B cell (primary cell): ENCODE measurements around the gene AQP10. TPM values are rescaled to one million over a fixed set of nuclear protein-coding genes. Genes with fewer than 3 reads are reported as not detected.
"Not testable (repeated sequence)": the region's sequence is repeated elsewhere in the genome, so short reads cannot be mapped to it uniquely, and the experiment has no call there.

Experiments
- ATAC-seq: fragments of 200-7000 bp; cut with Tn5 transposase; one replicate; pipeline ENCODE4 v1.10.0; 2021; ENCODE audit warnings: low read depth, mild to moderate bottlenecking, moderate number of reproducible peaks, moderate library complexity
- CTCF ChIA-PET: fragments of 350-600 bp; sonication (Branson Sonifier 250); formaldehyde crosslinking; loops from one replicate; lab custom pipeline; 2021; ENCODE audit warnings: antibody characterized with exemption, inconsistent platforms; lab: Charles Lee
- POLR2A ChIA-PET: fragments of 350-600 bp; sonication (Branson Sonifier 250); formaldehyde crosslinking; loops from one replicate; lab custom pipeline; 2021; ENCODE audit warnings: antibody characterized with exemption; lab: Charles Lee
- DNase-seq: peaks from one replicate; pipeline ENCODE4 v3.0.0; 2013
- H2AFZ ChIP-seq: 2 replicates; pipeline ENCODE4 v1.6.1; 2012; ENCODE audit warnings: mild to moderate bottlenecking, low read depth, low read length; ENCODE audit not compliant: insufficient read depth, poor library complexity, severe bottlenecking
- H3K27ac ChIP-seq, 2 donors: 1 replicate in 1 of 2; 2 replicates in 1 of 2; pipeline ENCODE4 v1.5.1; 2012 to 2013; ENCODE audit warnings: low read length in 2 of 2, mild to moderate bottlenecking in 2 of 2, moderate library complexity in 1 of 2
- H3K27me3 ChIP-seq, 4 experiments: fragments of 200-600 bp in 1 of 4; sonication (generic) in 1 of 4; replicated peaks in 1 of 4; 1 replicate in 2 of 4; 2 replicates in 2 of 4; pipeline versions ENCODE4 v1.6.1 to v1.7.0; 2013 to 2016; ENCODE audit warnings: low read length in 3 of 4, mild to moderate bottlenecking in 2 of 4, mixed read lengths in 1 of 4, moderate library complexity in 1 of 4; ENCODE audit not compliant: insufficient read depth in 4 of 4, control insufficient read depth in 3 of 4; ENCODE audit errors: control extremely low read depth in 1 of 4
- H3K36me3 ChIP-seq, 2 experiments: replicated peaks in 1 of 2; 1 replicate in 1 of 2; 2 replicates in 1 of 2; pipeline versions ENCODE4 v1.6.1 to v1.7.1; 2013; ENCODE audit warnings: low read length in 1 of 2; ENCODE audit not compliant: insufficient read depth in 2 of 2, control insufficient read depth in 1 of 2; ENCODE audit errors: control extremely low read depth in 1 of 2, extremely low read depth in 1 of 2
- H3K4me1 ChIP-seq, 2 donors: fragments of 200-600 bp in 1 of 2; sonication (generic) in 1 of 2; 1 replicate in 1 of 2; 2 replicates in 1 of 2; pipeline versions ENCODE4 v1.5.1 to v1.6.1; 2013 to 2017; ENCODE audit warnings: low read length in 2 of 2; ENCODE audit not compliant: control insufficient read depth in 2 of 2, insufficient read depth in 2 of 2
- H3K4me2 ChIP-seq: replicated peaks from 2 replicates; pipeline ENCODE3; 2012; ENCODE audit warnings: mild to moderate bottlenecking, low read depth, low read length; ENCODE audit not compliant: poor library complexity, severe bottlenecking
- H3K4me3 ChIP-seq, 5 experiments: fragments of 200-600 bp in 1 of 5; sonication (generic) in 1 of 5; 1 replicate in 3 of 5; 2 replicates in 2 of 5; pipeline versions ENCODE4 v1.5.1 to v1.7.0; 2011 to 2016; ENCODE audit warnings: low read length in 4 of 5, mild to moderate bottlenecking in 4 of 5, low read depth in 2 of 5, control low read depth in 1 of 5, moderate library complexity in 1 of 5; ENCODE audit not compliant: insufficient read depth in 1 of 5; ENCODE audit errors: control extremely low read depth in 1 of 5, extremely low read depth in 1 of 5
- H3K79me2 ChIP-seq: fragments of 200-600 bp; sonication (generic); one replicate; pipeline ENCODE4 v1.6.0; 2016; ENCODE audit warnings: low read length; ENCODE audit not compliant: control insufficient read depth, insufficient read depth
- H3K9ac ChIP-seq: fragments of 200-600 bp; sonication (generic); 2 replicates; pipeline ENCODE4 v1.6.1; 2017; ENCODE audit warnings: mild to moderate bottlenecking, low read length, moderate library complexity
- H3K9me3 ChIP-seq, 3 donors: one replicate each; pipeline versions ENCODE4 v1.6.1 to v1.7.1; 2013; ENCODE audit warnings: low read length in 2 of 3; ENCODE audit not compliant: control insufficient read depth in 2 of 3, insufficient read depth in 1 of 3; ENCODE audit errors: control extremely low read depth in 1 of 3
- H4K20me1 ChIP-seq: 2 replicates; pipeline ENCODE4 v1.6.0; 2012; ENCODE audit warnings: mild to moderate bottlenecking, low read length; ENCODE audit not compliant: insufficient read depth, control insufficient read depth, poor library complexity, severe bottlenecking
- H3K27ac Mint-ChIP-seq: one replicate; pipeline ENCODE4 v1.8.0; 2021; ENCODE audit warnings: mixed read lengths
- H3K27me3 Mint-ChIP-seq: one replicate; pipeline ENCODE4 v1.8.0; 2021; ENCODE audit warnings: mixed read lengths
- H3K4me1 Mint-ChIP-seq: one replicate; pipeline ENCODE4 v1.8.0; 2021; ENCODE audit warnings: mixed read lengths
- H3K4me3 Mint-ChIP-seq: one replicate; pipeline ENCODE4 v1.8.0; 2021; ENCODE audit warnings: mixed read lengths
- H3K9me3 Mint-ChIP-seq: one replicate; pipeline ENCODE4 v1.8.0; 2022; ENCODE audit warnings: mixed read lengths; ENCODE audit not compliant: insufficient read depth
- EZH2 ChIP-seq: IDR thresholded peaks from 2 replicates; pipeline ENCODE4 v1.6.1; 2012; ENCODE audit warnings: borderline replicate concordance, low read depth, mild to moderate bottlenecking, moderate library complexity, low read length; ENCODE audit not compliant: insufficient read depth, poor library complexity, severe bottlenecking
- WGBS: methylation state at CpG from one replicate; pipeline ENCODE4 v1.1.5; 2013; ENCODE audit warnings: missing lambda C conversion rate; ENCODE audit not compliant: insufficient coverage; 5-methylcytosine and 5-hydroxymethylcytosine counted together
- intact Hi-C: fragments of 100-400 bp; cut with micrococcal nuclease; formaldehyde crosslinking; loops from one replicate; pipeline ENCODE4 v1.10.0; 2022
- polyA plus RNA-seq: library from polyadenylated mRNA; depleted of rRNA; stranded (reverse); fragments of >200 nt; gene quantifications from 2 replicates; pipeline ENCODE4 v1.2.3, GENCODE V29; 2012
- total RNA-seq, 2 donors: library from RNA; stranded (reverse); fragments of 120-200 nt in 1 of 2; gene quantifications; 1 replicate in 1 of 2; 2 replicates in 1 of 2; pipeline versions ENCODE4 v1.2.3 to v1.2.4, GENCODE V29; 2013 to 2022
- TF ChIP-seq, protein P1 (sequence below): fragments of 200-600 bp; IDR thresholded peaks from one replicate; pipeline ENCODE4 v1.8.0; 2022; ENCODE audit warnings: antibody characterized with exemption, mild to moderate bottlenecking

Gene AQP10
- total and polyA plus RNA-seq, 2 donors (not counting 1 experiment from before 2014, with no cell fraction given): 0.06 TPM; not detected in 1

DNA sequence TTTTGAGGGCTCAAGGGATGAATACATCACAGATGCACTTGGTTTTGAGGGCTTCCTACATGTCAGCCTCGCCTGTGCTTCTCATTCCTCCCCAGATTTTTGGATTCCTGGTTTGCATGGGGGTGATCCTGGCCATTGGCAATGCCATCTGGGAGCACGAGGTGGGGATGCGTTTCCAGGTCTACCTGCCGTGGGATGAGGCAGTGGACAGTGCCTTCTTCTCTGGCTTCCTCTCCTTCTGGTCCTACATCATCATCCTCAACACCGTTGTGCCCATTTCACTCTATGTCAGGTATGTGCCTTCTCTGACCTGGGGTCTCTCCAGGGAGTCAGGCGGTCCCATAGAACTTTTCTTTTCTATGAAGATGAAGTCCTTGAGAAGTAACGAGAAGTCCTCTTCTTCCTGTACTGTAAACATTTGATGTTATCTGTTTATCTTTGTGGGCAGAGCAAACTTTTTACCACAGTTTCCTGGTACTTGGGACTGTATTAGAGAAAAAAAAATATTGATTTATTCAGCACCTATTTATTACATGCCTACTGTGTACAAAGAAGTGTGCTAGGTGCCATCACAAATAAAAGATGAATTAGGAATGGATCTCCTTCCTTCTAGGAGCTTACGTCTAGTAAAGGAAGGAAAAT, 16.5 kb downstream of the AQP10 start:
- Histone ChIP-seq H4K20me1 (no peaks in the 10 kb centered on the region), H3K4me2 (no peak overlapping the region), H3K9me3 (no peaks in the 10 kb centered on the region), H3K36me3 (peaks cover 0 to 53% of the 10 kb centered on the region in 2 experiments), H3K27ac (no peak overlapping the region), H3K9ac (no peak overlapping the region), H3K27me3 (no peaks in the 10 kb centered on the region), H3K4me1 (peaks cover 3 to 9% of the 10 kb centered on the region in 2 donors), H3K79me2 (no peaks in the 10 kb centered on the region), H2AFZ (no peak overlapping the region), H3K4me3 (no peak overlapping the region)
- POLR2A ChIA-PET: no interaction called here
- DNase-seq (no peak), ATAC-seq (no peak)
- Mint-ChIP-seq H3K9me3 (no peaks in the 10 kb centered on the region), H3K4me1 (peaks cover 6% of the 10 kb centered on the region), H3K27ac (no peak overlapping the region), H3K4me3 (no peak overlapping the region), H3K27me3 (no peaks in the 10 kb centered on the region)
- 85% methylated on average over 2 of the region's 8 CpGs for WGBS
- CTCF ChIA-PET: interaction anchor here (1.3 to 7.0 kb wide), 4 partner anchors 13 to 140 kb away, joined by 3 to 148 read pairs (median 21); partner anchors contain the start of genes AQP10 and ATP8B2
- intact Hi-C loops: no loop called here
- TF ChIP-seq, protein P1, sequence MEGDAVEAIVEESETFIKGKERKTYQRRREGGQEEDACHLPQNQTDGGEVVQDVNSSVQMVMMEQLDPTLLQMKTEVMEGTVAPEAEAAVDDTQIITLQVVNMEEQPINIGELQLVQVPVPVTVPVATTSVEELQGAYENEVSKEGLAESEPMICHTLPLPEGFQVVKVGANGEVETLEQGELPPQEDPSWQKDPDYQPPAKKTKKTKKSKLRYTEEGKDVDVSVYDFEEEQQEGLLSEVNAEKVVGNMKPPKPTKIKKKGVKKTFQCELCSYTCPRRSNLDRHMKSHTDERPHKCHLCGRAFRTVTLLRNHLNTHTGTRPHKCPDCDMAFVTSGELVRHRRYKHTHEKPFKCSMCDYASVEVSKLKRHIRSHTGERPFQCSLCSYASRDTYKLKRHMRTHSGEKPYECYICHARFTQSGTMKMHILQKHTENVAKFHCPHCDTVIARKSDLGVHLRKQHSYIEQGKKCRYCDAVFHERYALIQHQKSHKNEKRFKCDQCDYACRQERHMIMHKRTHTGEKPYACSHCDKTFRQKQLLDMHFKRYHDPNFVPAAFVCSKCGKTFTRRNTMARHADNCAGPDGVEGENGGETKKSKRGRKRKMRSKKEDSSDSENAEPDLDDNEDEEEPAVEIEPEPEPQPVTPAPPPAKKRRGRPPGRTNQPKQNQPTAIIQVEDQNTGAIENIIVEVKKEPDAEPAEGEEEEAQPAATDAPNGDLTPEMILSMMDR: no peak
- no peak for TF ChIP-seq EZH2

DNA sequence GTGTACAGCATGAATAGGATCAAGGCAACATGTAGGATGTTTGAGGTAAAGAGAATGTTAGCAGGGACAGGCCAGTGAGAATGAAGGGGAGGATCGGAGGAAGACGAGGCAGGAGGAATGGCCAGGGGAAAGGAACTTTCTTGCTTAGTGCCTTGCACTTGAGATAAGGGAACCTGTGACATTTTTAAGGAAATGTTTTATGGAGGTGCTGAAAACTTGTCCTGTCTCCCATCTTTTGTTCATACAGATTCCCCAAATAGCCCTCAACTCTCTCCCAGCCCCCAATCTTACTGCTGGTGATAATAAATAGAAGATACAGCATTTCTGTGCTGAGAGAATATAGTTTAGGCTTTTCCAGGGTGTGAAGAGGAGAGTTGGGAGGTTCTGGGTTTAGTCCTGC, 18.0 kb downstream of the AQP10 start:
- no peaks in the 10 kb centered on the region for H3K9me3 ChIP-seq
- Mint-ChIP-seq H3K4me3 (no peak overlapping the region), H3K27ac (no peak overlapping the region), H3K27me3 (no peaks in the 10 kb centered on the region), H3K4me1 (peaks cover 11% of the 10 kb centered on the region), H3K9me3 (no peaks in the 10 kb centered on the region)
- H3K9ac ChIP-seq: no peak overlapping the region
- no peak overlapping the region for H3K4me2 ChIP-seq
- H3K27ac ChIP-seq: no peak overlapping the region
- peaks cover 0 to 62% of the 10 kb centered on the region in 2 experiments for H3K36me3 ChIP-seq
- CTCF ChIA-PET: interaction anchor here (7.0 kb wide), 1 partner anchor 14 kb away, joined by 148 read pairs; the partner anchor contains the start of genes AQP10 and ATP8B2
- ATAC-seq (no peak), DNase-seq (no peak)
- POLR2A ChIA-PET: no interaction called here
- no peak overlapping the region for H2AFZ ChIP-seq
- TF ChIP-seq, protein P1: no peak
- TF ChIP-seq EZH2: no peak
- no peak overlapping the region for H3K4me3 ChIP-seq
- intact Hi-C loops: no loop called here
- no peaks in the 10 kb centered on the region for H3K27me3 ChIP-seq
- WGBS: 100% methylated on average over 1 of the region's 2 CpGs
- H3K4me1 ChIP-seq: peaks cover 3 to 14% of the 10 kb centered on the region in 2 donors
- H4K20me1 ChIP-seq: no peaks in the 10 kb centered on the region
- H3K79me2 ChIP-seq: no peaks in the 10 kb centered on the region

DNA sequence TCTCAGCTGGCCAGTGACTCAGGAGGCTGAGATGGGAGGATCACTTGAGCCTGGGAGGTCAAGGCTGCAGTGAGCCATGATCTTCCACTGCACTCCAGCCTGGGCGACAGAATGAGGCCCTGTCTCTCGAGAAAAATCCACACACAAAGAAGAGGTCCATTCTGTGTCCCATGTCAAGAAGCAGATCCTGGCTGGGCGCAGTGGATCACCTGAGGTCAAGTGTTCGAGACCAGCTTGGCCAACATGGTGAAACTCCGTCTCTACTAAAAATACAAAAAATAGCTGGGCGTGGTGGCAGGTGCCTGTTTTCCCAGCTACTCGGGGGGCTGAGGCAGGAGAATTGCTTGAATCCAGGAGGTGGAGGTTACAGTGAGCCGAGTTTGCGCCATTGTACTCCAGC, 20.5 kb downstream of the AQP10 start:
- H4K20me1 ChIP-seq, H3K4me3 Mint-ChIP-seq, H3K27me3 Mint-ChIP-seq, H3K9me3 ChIP-seq, H3K9me3 Mint-ChIP-seq, H3K79me2 ChIP-seq, H3K27ac ChIP-seq, intact Hi-C loops, H3K9ac ChIP-seq, H3K4me3 ChIP-seq, DNase-seq, ATAC-seq, H2AFZ ChIP-seq, H3K4me2 ChIP-seq, H3K27ac Mint-ChIP-seq, H3K4me1 Mint-ChIP-seq, H3K27me3 ChIP-seq, POLR2A ChIA-PET, H3K4me1 ChIP-seq: not testable (repeated sequence)
- H3K36me3 ChIP-seq: peaks cover 0 to 83% of the 10 kb centered on the region in 2 experiments
- 100% methylated on average over 6 of the region's 9 CpGs for WGBS
- CTCF ChIA-PET: interaction anchor here (1.1 to 1.8 kb wide), 2 partner anchors 9 to 12 kb away, joined by 4 to 5 read pairs; no protein-coding TSS in a partner anchor
